ENCODE measurements around the gene CRHR2. TPM values are rescaled to one million over a fixed set of nuclear protein-coding genes. Genes with fewer than 3 reads are reported as not detected.

The CRHR2 gene
- total RNA-seq, 1 donor from 2014 or later = not detected

DNA sequence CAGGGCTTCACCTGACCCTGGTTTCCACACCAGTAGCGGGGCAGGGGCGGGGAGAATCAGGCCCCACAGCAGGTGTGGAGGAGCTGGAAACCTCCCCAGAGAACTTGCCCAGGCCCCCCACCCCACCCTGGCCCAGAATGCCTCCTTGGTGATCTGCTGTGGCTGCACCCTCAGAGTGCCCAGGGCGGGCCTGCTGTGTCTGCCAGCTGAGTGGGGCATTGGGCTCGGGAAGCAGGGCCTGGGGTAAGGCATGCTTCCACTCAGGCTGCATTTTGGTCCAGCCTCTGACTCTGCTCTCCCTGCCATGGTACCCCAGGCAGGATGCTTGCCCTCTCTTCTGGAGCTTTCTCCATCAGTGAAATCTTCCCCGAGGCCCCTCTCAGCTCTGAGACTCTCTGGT, 1.1 kb upstream of the CRHR2 start:
- no peak for DNase-seq (ENCODE audit: low read depth)

DNA sequence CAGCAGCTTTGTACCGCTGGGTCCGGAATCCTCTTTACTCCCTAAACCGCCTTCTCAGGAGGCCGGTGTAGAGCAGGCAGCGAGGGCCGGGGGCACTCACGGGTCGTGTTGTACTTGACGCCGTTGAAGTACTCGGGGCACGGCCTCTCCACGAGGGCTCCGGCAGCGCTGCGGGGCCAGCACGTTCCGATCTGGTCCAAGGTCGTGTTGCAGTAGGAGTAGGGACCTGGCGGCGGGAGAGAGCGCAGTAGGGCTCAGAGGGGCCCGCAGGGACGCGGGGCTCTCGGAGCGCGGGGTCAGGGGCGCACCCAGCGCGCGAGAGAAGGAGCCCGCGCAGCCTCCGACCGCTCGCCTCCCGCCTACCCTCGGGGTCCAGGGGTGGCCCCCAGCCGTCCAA, 443 bp downstream of the CRHR2 start:
- DNase-seq (ENCODE audit: low read depth) = no peak

- DNase-seq (ENCODE audit: low read depth) = no peak
Observed at GRCh38 chr7:30681331-30681797, 892 bp downstream of the CRHR2 start.

- DNase-seq (ENCODE audit: low read depth) = no peak
Observed at GRCh38 chr7:30679664-30680063, 2.6 kb downstream of the CRHR2 start.

DNA sequence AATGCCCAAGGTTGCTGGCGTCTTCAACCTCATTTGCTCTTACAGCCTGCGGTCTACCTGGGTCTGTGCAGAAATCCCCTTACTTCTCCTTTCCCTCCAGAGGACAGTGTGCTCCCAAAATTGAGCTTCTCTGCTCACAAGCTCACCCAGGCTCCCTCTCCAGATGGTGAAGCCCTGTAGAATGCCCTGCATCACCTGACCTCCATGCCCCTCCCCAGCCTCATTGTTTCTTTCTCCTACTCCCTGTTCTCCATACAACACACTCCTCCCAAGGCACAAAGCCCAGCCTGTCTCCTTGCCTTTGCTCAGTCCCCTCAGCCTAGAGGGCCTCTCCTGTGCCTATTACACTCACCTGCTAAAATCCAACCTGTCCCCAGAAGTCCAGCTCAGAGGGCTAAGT, 3.5 kb downstream of the CRHR2 start:
- DNase-seq (ENCODE audit: low read depth) = no peak

GRCh38 chr7:30674876-30675275, 7.4 kb downstream of the CRHR2 start:
- DNase-seq (ENCODE audit: low read depth) = no peak

GRCh38 chr7:30674420-30674819, 7.8 kb downstream of the CRHR2 start:
- no peak for DNase-seq (ENCODE audit: low read depth)

DNA sequence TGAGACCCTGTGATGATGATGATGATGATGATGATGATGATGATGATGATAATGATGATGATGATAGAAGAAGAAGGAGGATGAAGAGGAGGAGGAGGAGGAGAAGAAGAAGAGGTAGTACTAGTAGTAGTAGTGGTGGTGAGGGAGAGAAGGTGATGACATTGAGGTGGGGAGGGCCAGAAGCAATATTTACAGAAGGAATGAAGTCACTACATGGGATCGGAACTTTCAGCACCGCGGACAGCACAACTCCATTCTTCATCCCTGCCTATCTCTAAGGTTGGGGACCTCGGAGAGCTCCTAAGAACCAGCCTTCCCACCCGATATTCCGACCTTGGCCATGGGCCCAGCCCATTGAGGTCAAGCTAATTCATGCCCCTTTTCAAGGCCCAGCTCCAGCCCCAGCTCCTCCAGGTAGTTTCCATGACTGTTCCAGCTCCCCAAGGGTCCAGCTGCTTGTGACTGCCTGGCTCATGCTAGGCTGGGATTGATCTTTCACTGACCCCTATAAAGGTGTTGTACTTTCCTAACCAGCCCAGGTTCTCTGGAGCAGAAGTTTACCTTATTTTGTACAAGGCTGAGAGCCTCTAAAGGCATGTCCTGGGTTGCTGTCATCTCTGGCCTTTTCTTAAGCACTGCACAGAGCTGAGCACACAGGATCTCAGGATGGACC, 10.3 kb downstream of the CRHR2 start:
- peak; percentile 88 for DNase-seq (ENCODE audit: low read depth)

GRCh38 chr7:30668102-30668501, 14.2 kb downstream of the CRHR2 start:
- DNase-seq (ENCODE audit: low read depth) = no peak

- no peak for DNase-seq (ENCODE audit: low read depth)
Observed at GRCh38 chr7:30667172-30667571, 15.1 kb downstream of the CRHR2 start.

DNA sequence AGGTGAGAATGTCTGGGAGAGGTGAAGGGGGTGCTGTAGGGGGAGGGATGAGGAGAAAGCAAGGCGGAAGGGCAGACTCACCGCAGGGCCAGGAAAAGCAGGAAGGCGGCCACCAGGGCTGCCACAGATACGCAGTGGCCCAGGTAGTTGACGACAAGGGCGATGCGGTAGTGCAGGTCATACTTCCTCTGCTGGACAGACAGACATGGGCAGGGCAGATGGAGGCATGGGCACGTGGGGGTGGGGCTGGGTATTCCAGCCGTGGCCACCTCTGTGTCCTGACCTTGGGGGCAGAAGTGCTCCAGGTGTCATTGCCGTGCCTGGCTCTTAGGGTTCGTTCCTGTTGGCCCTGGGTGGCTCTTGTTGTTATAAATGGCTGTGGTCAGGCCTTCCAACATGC, 16.8 kb downstream of the CRHR2 start:
- DNase-seq (ENCODE audit: low read depth) = no peak

DNA sequence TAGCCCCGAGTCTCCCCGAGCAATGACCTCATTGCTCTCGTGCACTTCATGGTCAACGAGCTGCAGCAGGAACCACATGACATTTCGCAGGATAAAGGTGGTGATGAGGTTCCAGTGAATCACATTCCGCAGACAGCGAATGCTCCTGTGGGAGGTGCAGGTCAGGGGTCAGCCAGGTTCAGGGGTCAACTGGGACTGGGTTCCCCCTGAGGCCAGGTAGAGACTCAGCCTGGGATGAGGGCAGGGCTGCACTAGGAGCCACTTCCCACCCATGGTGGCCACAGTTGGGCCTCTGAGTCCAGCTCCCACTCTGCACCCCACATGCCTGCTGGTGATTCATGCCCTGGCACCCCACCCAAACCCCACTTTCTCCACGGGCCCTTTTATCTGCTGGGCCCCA, 17.2 kb downstream of the CRHR2 start:
- DNase-seq (ENCODE audit: low read depth) = no peak

- DNase-seq (ENCODE audit: low read depth) = no peak
Observed at GRCh38 chr7:30664184-30664885, 17.9 kb downstream of the CRHR2 start.

- DNase-seq (ENCODE audit: low read depth) = no peak
Observed at GRCh38 chr7:30663414-30663813, 18.8 kb downstream of the CRHR2 start.

DNA sequence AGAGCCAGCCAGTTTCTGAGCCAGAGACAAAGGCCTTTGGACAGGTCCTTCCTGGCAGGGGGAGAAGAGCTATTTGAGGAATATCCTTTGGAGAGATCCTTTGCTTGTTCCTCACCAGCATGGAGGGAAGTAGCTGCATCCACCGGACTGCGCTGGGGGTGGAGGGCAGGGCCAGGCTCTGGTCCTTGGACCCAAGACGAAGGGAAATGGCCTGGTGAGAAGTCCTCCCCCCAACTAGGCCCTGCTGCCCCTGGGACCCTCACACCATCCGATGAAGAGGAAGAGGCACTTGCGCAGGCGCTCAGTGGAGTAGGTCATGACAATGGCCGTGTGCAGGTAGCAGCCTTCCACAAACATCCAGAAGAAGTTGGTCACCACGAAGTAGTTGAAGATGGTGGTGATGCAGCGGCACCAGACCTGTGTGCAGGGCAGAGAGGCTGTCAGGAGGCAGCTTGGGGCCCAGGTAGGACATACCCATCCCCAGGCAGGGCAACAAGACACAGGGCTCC, 19.8 kb downstream of the CRHR2 start:
- DNase-seq (ENCODE audit: low read depth) = no peak

- DNase-seq (ENCODE audit: low read depth) = no peak
Observed at GRCh38 chr7:30661926-30662325, 20.3 kb downstream of the CRHR2 start.

- DNase-seq (ENCODE audit: low read depth) = peak; percentile 33
Observed at GRCh38 chr7:30660331-30661255, 21.7 kb downstream of the CRHR2 start.

GRCh38 chr7:30659312-30659711, 22.9 kb downstream of the CRHR2 start:
- peak; percentile 59 for DNase-seq (ENCODE audit: low read depth)

DNA sequence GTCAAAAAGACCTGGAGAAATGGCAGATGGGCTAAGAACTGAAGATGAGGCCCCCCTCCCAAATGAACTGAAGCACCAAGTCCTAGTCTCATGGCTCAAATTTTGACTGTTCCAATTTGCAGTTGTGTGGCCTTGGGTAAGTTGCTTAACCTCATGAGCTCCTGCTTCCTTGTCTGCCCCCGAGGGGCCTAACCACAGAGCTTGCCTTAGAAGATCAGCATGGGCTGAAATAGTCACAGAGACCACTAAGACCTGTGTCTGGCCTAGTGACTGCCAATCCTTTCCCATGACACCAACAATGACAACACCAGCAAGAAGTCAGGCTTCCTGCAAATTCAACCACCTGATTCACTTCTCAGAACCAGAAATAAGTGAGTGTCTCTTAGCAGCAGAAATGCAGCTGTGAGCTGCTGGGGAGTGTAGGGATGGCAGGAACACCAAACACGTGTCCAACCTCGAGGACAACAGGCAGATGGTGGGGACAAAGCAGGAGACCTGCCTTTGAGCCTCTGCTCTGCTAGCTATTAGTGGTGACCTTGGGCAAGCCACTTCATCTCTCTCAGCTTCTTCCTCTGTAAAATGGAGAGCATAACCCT, 23.7 kb downstream of the CRHR2 start:
- peak; percentile 18 for DNase-seq (ENCODE audit: low read depth)

DNA sequence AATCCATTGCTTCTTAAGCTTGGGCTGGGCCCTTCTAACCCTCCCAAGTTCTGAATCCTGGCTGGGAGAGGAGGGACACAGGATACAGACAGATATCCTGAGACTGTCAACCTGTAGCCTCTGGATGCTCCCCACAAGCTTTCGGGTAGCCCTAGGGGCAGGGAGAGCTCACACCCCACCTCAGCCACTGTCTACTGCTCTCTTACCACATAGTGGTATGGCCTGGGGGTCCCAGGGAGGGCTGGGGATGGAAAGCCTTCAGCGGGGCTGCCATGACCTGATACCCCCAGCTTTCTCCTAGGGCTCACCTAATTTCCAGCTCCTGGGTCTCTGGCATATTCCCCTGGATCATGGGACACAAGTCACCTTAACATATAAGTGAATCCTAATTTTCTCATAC, 25.1 kb downstream of the CRHR2 start:
- DNase-seq (ENCODE audit: low read depth) = no peak

Data from myocyte (in vitro differentiated cells).